Chondrocyte (in vitro differentiated cells): ENCODE data around the gene MAPK8IP1. TPM values are rescaled to one million over a fixed set of nuclear protein-coding genes. Genes with fewer than 3 reads are reported as not detected.

ENCODE experiments used
- DNase-seq: peaks from one replicate; pipeline ENCODE4 v3.0.0; 2021; ENCODE audit warnings: mixed read lengths, low spot score
- H3K27ac Mint-ChIP-seq: one replicate; pipeline ENCODE4 v1.8.0; 2021; ENCODE audit warnings: mild to moderate bottlenecking, moderate library complexity, mixed read lengths; ENCODE audit not compliant: unreplicated experiment
- H3K27me3 Mint-ChIP-seq: 2 replicates; pipeline ENCODE4 v1.8.0; 2021; ENCODE audit warnings: low read depth, mixed read lengths
- H3K36me3 Mint-ChIP-seq: 2 replicates; pipeline ENCODE4 v1.8.0; 2021; ENCODE audit warnings: low read depth, mixed read lengths
- H3K4me1 Mint-ChIP-seq: 2 replicates; pipeline ENCODE4 v1.8.0; 2021; ENCODE audit warnings: low read depth, mild to moderate bottlenecking, mixed read lengths
- H3K4me3 Mint-ChIP-seq: one replicate; pipeline ENCODE4 v1.8.0; 2021; ENCODE audit warnings: mild to moderate bottlenecking, moderate library complexity, mixed read lengths; ENCODE audit not compliant: unreplicated experiment
- H3K9me3 Mint-ChIP-seq: 2 replicates; pipeline ENCODE4 v1.8.0; 2021; ENCODE audit warnings: low read depth, mixed read lengths
- total RNA-seq: library from RNA; stranded (reverse); gene quantifications from 3 replicates; pipeline ENCODE4 v1.2.1, GENCODE V29; 2021
- TF ChIP-seq, protein P1 (sequence below): fragments of 200-600 bp; sonication (generic); IDR thresholded peaks from 2 replicates; pipeline ENCODE4 v1.5.0; 2021; ENCODE audit warnings: antibody characterized with exemption, mild to moderate bottlenecking, moderate library complexity

The MAPK8IP1 gene
- total RNA-seq, 1 donor from 2014 or later, result 9.6 TPM

DNA sequence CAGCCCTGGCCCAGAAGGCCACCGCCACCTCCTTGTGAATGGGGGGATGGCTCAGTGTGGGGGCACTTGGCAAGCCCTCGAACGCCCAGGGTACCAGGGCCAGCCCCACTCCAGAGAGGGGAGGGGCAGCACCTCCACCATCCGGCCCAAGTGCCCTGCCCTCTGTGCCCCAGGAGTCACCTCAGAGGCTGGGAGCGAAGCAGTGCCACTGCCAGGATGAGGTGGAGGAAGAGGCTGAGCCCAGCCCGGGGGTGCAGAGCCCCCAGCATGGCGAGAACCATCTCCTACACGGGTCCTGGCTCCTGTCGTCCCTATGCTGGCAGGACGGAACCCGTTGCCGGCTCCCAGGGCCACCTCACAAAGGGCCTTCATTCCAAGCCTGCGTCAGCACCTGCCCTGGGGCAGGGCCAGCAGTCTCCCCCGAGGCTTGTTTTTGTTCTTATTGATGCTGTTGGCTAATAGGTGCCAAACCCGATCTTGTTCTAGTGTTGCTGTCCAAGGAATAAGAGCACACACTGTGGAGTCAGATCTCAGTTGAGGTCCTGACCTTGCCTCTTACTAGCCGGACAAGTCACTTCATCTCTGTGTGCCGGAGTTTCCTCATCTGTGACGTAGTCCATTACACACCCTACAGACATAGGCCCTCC is 21.6 kb downstream of the MAPK8IP1 start, which contains the start of gene FREY1:
TSS of gene FREY1 (minus strand) at position 307 of the 647 bp plus-strand sequence. CDS start at position 281, 26 bp downstream.
- no peak within 1 kb of the TSS for H3K27ac Mint-ChIP-seq
- DNase-seq, result no peak
- H3K4me3 Mint-ChIP-seq, result no peak within 1 kb of the TSS
- no peaks in the 10 kb centered on the region for H3K27me3 Mint-ChIP-seq
- no peaks in the 10 kb centered on the region for H3K9me3 Mint-ChIP-seq
- H3K4me1 Mint-ChIP-seq, result no peaks in the 10 kb centered on the region
- peaks cover 6% of the 10 kb centered on the region for H3K36me3 Mint-ChIP-seq
- TF ChIP-seq, protein P1, sequence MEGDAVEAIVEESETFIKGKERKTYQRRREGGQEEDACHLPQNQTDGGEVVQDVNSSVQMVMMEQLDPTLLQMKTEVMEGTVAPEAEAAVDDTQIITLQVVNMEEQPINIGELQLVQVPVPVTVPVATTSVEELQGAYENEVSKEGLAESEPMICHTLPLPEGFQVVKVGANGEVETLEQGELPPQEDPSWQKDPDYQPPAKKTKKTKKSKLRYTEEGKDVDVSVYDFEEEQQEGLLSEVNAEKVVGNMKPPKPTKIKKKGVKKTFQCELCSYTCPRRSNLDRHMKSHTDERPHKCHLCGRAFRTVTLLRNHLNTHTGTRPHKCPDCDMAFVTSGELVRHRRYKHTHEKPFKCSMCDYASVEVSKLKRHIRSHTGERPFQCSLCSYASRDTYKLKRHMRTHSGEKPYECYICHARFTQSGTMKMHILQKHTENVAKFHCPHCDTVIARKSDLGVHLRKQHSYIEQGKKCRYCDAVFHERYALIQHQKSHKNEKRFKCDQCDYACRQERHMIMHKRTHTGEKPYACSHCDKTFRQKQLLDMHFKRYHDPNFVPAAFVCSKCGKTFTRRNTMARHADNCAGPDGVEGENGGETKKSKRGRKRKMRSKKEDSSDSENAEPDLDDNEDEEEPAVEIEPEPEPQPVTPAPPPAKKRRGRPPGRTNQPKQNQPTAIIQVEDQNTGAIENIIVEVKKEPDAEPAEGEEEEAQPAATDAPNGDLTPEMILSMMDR, result no peak

DNA sequence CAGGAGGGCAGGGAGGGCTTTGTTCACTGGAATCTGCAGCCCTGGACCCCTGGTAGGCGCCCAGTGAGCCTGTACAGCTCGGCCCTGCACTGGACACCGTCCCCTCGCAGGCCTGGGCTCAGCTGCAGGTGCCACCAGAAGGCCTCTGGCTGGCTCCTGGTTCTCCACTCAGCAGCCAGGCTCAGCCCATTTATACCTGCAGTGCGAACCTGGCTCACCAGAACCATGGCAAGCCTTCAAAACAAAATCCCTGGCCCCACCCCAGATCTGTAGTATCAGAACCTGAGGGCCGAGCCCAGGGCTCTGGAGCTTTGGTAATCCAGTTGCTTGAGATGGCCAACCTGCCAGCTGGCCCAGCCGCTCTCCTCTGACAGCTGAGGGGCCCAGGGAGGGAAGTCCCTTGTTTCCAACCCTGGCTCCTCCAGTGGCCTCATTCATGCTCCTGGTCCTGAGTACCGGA is 22.5 kb downstream of the MAPK8IP1 start:
- no peak overlapping the region for H3K4me3 Mint-ChIP-seq

GRCh38 chr11:45909594-45910475 is 24.4 kb downstream of the MAPK8IP1 start:
- no peak for DNase-seq
- Mint-ChIP-seq H3K4me1 (no peaks in the 10 kb centered on the region), H3K9me3 (no peaks in the 10 kb centered on the region), H3K27me3 (no peaks in the 10 kb centered on the region), H3K4me3 (no peak overlapping the region), H3K36me3 (peaks cover 8% of the 10 kb centered on the region), H3K27ac (no peak overlapping the region)
- TF ChIP-seq, protein P1, result no peak

More for the DNA sequence above, 22.5 kb downstream of the MAPK8IP1 start:
- no peaks in the 10 kb centered on the region for H3K4me1 Mint-ChIP-seq
- no peaks in the 10 kb centered on the region for H3K9me3 Mint-ChIP-seq
- H3K27me3 Mint-ChIP-seq, result no peaks in the 10 kb centered on the region
- TF ChIP-seq, protein P1, result no peak
- H3K27ac Mint-ChIP-seq, result no peak overlapping the region
- no peak for DNase-seq
- H3K36me3 Mint-ChIP-seq, result peaks cover 6% of the 10 kb centered on the region

- H3K4me3 Mint-ChIP-seq, result no peak overlapping the region
- H3K4me1 Mint-ChIP-seq, result no peaks in the 10 kb centered on the region
- peaks cover 8% of the 10 kb centered on the region for H3K36me3 Mint-ChIP-seq
- TF ChIP-seq, protein P1, result no peak
- H3K27ac Mint-ChIP-seq, result no peak overlapping the region
- no peak for DNase-seq
- H3K9me3 Mint-ChIP-seq, result no peaks in the 10 kb centered on the region
- no peaks in the 10 kb centered on the region for H3K27me3 Mint-ChIP-seq
Measured at GRCh38 chr11:45910623-45911022, 25.2 kb downstream of the MAPK8IP1 start.

- DNase-seq, result no peak
- H3K4me1 Mint-ChIP-seq, result peaks cover 12% of the 10 kb centered on the region
- no peak overlapping the region for H3K4me3 Mint-ChIP-seq
- peaks cover 8% of the 10 kb centered on the region for H3K36me3 Mint-ChIP-seq
- H3K9me3 Mint-ChIP-seq, result no peaks in the 10 kb centered on the region
- H3K27ac Mint-ChIP-seq, result no peak overlapping the region
- H3K27me3 Mint-ChIP-seq, result no peaks in the 10 kb centered on the region
- TF ChIP-seq, protein P1, result no peak
Measured at GRCh38 chr11:45913514-45913913, 28.1 kb downstream of the MAPK8IP1 start.
